HG03460 (cell line): ENCODE data around the gene NRM.

Experiments used
- ATAC-seq: cut with Tn5 transposase; IDR thresholded peaks from one replicate; pipeline ENCODE4 v1.9.1; 2021; ENCODE audit not compliant: unreplicated experiment

The NRM gene

DNA sequence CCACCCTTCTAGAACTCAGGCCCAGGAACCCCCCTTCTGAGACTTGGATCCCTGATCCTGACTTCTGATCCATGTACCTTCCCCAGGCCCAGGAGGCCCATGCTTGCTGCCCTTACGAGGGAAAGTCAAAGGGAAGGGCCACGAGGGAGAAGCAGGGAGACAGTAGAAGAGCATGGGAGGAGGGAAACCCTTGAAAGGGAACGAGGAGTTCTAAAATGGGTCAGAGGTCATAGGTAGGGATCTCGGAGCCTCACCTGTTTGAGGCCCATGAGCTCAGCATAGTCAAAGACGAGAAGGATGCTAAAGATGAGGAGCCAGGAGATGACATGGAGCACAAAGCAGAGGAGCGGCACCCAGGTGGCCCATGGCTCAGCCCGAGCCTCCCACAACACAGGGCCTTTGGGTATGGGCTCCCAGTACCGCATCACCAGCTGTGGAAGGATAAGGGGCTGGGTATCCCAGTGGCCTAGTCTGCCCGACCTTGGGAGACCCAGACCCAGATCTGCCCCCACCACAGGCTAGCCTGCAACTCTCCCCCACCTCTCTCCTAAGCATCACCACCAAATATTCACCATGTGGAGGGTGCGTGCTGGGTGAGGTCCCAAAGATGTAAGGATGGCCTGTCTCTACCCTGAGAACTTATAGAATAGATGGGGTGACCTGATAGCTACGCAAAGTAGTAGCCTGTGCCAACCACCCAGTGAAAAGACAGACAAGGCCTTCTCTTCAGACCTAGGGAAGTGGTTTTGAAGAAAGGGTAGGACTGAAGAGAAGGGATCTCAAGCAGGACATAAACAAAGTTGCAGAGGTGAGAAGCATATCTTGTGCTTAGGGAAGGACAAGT lies 1.5 kb downstream of the NRM start:
- ATAC-seq: no peak

DNA sequence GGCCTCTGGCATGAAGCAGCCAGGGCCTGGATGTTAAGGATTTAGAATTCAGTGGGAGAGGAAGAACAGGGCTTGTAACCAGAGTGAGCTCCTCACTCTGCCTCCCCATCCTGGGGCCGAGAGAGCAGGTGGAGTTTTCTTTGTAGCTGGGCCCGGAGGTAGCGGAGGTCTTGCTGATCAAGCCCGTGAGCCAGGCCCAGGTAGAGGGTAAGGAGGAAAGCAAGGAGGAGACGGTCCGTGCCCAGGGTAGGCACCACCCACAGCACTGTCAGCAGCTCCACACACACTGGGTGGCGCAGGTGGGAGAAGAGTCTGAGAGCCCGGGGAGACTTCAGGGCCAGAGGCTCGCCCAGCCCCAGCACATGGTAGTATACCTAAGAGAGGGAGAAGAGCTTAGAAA lies 2.2 kb downstream of the NRM start:
- no peak for ATAC-seq

DNA sequence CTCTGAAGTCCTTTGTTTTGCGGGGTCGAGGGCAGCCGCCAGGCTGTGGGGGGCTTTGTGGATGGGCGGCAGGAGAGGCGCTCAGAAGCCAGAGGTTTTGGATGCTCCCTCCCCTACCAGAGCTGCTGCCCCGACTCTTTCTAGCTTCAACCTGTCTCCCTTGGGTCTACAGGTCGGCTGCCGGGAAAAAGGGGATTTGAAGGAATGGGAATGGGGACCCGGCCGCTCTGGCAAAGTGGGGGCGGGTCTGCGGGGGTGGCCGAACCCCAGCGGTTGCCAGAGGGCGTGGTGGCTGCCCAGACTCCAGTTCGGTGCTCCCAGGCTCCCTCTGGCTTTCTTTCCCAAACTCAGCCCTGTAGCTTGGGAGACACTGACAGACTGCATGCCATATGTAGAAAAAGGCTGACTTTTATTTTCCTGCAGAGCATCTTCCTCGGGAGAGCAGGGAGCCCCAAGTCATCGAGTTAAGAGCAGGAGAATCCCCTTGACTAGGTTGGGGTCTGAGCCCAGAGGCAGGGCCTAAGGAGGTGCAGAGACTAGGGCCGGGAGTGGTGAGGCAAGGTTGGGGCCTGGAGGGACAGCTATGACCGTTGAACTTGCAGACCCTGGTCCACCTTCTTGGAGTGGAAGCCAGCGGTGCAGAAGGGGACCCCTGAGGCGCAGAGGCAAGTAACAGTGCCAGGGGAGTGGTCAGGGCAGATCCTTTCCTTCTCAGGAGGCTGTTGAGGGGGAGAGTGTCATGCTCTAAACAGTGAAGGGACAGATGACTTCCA lies 2.9 kb downstream of the NRM start:
- ATAC-seq: no peak

DNA sequence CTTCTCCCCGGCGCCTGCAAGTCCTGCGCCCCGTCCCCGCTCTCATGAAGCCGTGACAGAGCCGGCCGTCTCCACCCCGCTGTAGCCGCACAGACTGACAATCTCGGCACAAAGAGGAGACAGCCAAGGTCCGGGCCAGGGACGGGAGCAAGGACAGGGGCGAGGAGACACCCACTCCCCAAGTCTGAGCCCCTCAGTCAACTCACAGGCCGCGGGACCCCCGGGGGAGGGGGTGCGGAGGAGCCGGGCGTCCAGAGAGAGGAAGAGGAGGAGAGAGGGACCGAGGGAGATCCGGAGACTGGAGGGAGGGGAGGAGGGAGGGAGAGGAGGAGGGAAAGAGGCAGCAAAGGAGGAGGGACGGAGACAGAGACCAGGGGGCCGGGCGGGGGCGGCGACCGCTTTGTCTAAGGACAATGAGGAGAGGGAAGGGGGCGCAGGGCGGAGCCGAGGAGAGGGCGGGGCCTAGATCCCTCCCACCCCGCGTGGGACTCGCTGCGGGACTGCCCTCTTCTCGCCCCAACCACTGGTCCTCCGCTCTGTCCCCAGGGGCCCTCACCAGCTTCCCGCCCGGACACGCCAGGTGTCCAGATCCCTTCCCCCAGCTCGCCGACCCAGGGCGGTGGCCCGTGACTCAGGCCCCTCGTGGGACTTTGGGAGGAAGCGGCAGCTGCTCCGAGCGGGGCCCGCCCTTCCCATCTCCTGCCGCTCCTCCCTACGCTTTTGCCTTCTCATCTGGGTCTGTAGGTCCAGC lies 3.7 kb downstream of the NRM start:
- peak; percentile 44 for ATAC-seq

DNA sequence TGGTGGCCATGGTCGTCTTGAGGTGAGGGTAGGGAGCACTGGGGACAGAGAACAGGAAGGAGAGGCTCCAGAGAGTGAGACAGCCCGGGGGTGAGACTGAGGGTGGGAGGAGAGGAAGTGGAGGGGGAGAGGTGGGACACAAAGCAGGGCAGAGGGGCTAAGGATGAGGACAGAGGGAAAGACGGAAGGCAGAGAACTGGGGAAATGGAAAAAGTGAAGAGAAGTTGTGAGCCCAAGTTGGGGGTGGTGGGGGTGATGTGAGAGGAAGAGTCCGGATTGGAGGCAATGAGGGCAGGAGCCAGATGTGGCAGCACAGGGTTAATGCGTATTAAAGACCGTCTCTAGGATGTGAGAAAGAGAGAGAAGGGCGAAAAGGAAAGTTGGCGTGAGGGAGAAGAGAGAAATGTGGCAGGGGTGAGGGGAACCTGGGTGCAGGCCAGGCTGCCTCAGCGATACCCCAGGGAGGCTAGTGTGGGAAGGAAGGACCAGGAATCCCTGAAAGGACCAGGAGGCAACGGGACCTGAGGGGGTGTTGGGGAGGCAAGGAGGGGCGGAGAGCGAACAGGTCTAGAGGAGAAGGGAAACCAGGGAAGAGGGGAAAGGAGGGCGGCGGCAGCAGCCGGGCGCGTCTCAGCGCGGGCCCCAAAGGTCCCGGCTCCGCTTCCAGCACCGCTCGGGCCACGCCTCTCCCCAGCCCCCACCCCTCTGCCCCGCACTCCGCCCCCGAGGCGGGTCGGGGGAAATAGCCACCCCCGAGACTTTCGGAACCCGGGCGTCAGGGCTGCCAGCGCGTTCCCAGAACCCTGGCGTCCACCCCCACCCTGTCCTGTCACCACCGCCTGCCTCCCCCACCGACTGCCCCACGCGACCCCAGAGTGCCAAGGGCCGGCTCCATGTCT lies 4.5 kb downstream of the NRM start, which contains the start of gene PPP1R18:
Gene PPP1R18, minus strand, starts transcription at position 637 of the 899 bp plus-strand sequence. Its CDS starts 627 bp downstream, at position 10.
- no peak for ATAC-seq

DNA sequence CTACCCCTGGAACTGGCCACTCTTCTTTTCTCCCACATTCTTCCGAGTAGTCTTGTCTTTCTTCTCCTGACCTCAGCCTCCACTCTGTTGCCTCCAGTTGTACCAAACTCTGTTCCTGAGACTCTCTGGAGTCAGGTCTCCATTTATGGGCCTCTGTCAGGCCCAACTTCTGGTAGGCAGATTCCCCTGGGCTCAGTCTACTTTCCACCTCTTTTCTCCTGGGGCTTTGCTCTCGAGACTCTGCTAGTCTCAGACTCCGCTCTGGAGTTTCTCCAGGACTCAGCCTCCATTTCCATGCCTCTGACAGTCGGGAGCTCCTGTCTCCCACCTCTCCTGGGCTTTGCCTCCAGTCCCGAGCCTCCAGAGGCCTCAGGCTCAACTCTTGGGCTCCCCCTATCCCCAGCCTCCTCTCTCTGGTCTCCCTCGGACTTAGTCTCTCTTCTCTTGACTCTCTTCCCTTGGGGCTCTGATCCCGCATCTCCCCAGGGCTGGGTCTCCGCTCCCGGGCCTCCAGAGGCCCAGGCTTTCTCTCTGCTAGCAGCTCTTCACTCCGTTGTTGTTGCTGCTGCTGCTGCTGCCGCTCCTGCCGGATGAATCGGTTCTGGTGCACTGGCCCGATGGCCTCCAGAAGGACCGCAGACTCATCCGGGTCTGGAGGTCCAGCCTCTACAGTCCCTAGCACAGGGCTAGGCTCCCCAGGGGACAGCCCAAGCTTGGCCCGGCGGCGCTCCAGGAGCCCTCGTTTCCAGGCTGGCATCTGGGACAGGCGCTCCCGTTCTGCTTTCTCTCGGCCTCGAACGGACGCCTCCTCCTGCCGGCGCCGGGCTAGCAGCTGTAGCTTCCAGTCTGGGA lies 5.4 kb downstream of the NRM start:
- no peak for ATAC-seq

DNA sequence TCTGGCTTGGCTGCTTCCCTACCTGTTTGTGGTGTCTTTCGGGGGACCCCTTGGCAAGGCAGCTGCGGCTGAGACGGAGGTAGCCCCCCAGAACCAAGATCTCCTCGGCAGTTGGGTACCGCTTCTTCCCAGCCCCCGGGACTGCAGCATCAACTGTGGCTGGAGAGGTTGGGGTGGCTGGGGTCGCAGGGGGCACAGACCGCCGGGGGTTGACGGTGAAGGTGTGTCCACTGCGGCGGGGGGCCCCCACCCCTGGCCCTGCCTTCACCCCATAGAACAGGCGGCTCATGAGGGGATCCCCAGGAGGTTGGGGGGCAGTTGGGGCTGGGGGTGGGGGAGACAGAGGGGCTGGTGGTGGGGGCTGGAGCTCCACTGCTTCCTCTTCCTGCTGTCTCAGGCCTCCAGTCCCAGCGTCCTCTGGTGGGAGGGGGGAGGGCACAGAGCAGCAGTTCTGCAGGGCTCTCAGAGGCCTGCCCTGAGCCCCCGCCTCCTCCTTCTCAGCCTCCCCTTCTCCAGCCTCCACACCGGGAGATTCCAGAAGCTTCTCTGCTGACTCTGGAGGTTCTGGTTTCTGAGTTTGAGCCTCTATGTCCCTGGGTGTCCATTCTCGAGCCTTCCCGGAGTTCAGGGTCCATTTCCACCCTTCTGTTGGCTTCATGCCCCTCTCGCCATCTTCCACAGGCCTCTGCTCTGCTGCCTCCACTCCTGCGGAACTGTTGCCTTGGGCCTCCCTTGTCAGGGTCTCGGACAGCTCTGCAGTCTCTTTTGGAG lies 6.2 kb downstream of the NRM start:
- no peak for ATAC-seq

DNA sequence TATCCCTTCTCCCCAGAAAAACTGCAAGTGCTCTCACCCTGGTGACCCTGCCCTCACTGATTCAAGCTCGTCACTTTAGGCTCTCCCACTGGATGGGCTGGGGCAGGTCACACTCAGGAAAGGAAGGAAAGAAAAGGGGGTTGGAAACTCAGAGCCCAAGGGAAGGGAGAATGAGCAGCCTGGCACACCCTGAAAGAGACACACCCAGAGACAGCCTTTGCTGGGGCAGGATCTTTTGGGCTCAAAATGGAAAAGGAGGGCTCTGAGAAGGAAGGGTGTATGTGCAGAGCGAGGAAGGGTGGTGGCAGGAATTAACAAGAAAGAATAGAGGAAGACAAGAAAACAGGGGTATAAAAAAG lies 6.8 kb downstream of the NRM start:
- ATAC-seq: no peak

DNA sequence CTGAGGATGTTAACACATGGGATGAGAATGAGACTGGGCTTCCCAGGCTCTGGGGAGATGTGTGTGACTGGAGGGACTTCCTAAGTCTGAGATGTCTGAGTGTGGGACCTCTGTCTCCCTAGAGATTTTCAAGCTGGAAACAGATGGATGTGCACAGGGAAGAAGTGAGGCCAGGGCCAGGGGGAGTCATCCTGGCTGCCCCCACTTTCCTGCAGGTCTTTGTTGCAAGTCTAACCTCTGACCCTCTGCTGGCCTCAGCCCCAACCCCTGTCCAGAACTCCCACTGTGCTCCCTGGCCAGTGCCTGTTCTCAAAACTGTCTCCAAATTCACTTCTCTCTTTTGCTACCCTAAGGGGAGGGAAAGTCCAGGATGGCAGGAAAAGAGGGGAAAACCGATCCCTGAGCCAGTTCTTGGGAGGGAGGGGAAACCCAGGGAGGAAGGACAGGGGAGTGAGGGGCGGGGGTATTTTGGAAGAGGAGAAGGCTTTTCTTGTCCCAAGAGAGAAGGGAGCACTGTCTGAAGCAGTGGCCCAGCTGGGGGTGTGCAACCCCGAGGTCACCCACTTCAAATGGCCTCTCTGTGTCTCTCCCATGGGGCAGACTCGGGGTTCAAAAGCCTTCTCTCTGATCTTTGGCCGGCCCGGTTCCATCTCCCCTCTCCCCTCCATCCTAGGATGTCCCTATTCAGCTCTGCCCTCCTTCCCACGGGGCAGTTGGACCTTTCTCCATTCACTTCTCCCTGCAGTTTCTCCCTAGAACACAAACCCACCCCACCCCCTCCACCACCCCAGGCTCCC lies 7.4 kb downstream of the NRM start:
- no peak for ATAC-seq

DNA sequence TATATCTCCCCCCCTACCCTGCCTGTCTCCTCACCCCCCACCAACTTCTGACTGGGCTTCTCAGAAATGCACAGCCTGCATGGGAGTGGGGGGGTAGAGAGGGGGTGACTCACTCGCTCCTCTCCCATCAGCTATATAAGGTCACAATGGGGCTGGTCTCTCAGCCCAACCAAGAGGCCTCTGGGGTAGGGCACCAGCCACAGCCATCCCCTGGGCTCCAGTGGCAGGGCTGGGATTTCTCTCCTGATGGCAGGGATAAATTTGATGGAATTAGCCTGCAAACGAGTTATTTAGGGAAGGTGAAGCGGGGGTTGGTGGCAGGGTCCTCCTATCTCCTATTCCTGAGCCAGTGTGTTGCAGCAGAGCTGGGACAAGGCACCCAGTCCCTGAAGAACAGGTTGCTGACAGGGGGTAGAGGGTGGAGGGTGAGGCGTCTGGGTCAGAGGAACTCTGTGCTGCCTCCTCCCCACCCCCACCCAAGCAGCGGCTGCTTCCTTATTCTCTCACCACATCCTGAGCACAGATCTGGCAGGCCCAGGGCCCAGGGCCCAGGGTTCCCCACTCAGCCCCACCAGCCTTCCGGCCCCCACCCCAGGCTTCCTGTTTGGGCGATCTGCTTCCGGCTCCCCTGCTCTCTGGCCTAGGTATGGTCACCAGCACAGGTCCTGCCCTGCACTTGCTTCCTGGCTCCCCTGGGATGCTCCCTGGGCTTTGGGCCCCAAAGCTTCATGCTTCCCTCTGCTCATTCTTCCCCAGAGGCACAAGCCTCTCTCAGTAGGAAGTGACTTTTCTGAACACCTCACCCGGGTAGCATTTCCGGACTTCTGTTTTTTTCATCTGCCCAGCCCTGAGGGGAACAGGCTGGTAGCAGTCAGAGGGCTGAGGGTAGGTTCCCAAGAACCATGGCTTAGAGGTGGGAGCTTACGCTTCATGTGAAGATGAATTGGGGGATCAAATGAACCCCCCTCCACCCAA lies 8.4 kb downstream of the NRM start:
- ATAC-seq: peak; percentile 44

DNA sequence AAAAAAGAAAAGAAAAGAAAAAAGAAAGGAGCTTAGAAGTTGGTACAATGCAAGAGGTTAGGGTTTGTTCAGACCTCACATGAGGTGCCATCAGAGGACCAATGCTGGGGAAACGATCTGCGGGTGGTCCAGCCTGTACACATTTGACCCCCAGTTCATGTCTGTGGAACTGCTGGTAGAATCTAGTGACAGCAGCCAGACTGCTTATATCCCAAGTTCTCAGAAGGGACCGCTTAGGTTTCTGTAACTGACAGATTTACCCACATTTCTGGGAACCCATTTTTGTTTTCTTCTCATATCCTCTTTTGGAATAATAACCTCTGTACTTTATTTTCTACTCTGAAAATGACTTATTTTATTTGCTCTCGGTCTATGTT lies 9.0 kb downstream of the NRM start:
- ATAC-seq: no peak

DNA sequence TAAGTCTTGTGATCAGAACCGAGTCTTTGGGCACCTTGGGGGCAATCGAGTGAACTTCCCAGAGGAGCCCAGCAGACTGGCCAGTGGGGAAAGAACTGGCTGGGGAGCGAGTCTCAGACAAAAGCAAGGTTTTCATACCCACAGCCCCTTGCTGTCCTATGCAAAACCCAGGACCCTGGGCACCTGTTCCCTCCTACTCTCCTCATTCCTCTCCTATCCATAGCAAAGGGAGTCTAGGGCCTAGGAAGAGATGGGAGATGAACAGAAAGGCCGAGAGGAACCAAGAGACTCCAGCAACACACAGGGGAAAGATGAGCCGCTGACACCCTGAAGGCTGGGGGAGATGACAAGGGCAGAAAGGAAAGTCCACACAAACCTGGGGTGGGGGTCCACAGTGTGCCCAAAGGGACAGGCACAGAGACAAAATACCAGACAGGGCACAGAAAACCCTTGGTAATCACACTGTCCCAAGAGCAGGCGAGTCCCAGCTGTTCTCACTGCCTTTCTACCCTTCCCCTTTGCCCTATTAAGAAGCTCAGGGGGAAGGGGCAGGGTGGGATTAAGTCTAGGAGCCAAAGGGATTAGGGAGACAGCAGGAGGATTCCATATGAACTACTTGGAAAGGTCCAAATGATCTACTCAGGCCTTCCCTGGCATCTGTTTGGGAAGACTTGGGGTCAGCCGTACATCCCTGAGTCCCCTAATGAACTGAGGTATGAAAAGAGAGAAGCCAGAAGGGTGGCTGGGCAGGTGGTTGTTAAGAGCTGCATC lies 10.8 kb downstream of the NRM start:
- no peak for ATAC-seq

DNA sequence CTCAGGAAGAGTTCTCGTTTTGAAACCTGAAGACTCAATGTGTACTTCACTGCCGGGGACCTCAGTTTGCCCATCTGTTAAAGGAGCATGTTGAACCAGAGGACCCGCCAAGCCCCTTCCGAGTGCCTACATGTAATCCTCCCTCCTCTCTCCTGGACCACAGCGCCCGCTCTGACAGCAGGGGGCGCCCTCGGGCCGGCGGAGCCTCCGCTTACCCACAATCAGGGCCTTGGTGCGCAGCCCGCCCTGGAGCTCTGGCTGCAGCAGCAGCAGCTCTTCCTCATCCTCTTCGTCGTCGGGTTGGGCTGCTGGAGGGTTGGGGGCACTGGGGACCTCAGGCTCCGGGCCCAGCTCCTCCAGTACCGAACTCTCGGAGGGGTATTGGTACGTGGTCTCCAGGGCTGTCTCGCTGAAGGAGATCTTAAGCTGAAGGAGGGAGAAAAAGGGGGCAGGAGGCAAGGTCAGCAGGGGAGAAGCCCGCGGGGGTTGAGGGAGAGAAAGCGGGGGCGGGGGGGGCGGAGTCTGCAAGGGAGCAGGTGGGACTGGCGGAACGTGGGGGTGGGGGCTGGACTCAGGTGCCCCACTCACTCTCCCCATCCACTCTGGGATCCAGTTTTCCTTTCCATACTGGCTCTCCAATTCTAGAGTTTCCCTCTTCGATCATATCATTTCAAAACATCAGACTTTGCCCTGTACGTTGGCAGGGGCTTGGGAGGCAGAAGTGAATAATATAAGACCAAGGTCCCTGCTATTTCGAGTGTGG lies 11.6 kb downstream of the NRM start:
- no peak for ATAC-seq

DNA sequence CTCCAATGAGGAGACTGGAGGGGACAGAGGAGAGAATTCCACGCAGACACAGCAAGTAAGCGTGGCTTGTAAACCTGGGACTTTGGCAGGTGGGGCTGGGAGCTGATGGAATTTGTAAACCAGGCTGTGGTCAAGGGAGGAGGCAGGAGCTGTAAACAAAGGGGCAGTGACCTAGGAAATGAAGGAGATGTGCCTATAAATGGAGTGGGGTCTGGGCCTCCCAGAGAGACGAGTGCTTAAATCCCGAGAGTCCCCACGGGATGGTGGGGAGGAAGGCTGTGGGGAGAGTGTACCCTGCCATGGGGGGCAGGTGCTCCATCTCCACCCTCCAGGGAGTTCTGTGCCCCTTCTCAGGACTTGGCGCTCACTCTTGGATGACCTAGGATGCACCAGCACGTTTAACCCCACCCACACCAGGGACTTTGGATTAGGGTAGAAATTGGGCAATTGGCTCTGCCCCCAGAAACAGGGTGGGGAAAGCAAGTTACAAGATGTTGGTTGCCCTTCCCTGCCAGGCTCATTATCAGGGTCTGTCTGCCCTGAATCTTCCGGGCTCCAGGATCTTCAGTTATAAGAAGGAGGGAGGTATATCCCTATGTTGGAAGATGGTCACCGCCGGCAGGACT lies 14.0 kb downstream of the NRM start:
- no peak for ATAC-seq
